ENCODE results near the gene SNIP1. TPM values are rescaled to one million over a fixed set of nuclear protein-coding genes. Genes with fewer than 3 reads are reported as not detected.

Gene SNIP1
- total and polyA plus RNA-seq, 7 experiments from 2014 or later = 5.2 to 53.6 (median 33.8) TPM

DNA sequence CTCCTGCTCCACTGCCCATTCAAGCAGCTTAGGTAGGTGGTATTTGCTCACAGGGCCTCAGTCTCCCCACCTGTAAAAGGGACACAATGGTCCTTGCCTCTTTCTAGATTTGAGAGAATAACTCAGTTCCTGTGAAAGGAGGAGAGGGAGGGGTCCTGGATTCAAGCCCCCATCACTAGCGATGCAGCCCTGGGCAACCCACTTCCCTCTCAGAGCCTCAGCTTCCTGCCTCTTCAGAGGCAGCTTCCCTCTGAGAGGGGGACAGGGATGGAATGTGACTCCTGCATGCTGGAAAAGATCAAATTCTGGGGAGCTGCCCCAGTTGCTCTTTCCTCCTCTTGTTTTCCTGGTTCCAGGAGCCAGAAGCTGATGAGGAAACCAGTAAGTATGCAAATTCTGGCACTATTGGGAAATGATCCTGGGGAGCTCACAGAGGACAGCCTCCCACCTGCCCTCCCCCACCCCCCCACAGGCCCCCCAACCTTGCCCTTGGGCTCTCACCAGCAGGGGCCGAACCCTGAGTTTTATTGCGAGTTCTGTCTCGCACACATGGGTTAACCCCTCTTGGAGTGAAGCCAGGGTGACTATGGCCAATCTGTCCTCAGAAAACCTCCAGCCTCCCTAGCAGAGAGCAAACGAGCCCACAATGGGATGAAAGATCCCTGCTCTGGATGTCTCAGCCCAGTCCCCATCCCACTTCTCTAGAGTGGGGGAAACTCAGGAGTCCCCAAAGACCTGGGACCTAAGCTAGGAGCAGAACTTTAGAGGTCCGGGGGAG, 68.0 kb downstream of the SNIP1 start:
- DNase-seq (no peak), ATAC-seq (no peak)
- ChIA-PET CTCF (interaction anchor here (0.7 to 8.3 kb wide), 7 partner anchors 11 to 111 kb away, joined by 3 to 249 read pairs (median 11); partner anchors contain the start of gene ZC3H12A), POLR2A (interaction anchor here (0.6 to 4.9 kb wide), 10 partner anchors 10 to 204 kb away, joined by 3 to 90 read pairs (median 7); partner anchors contain the start of genes MEAF6 and ZC3H12A)
- Histone ChIP-seq H3K9me3 (ENCODE audit: control insufficient read depth in 2 of 3, low read length in 3 of 3) (no peaks in the 10 kb centered on the region), H3K4me3 (ENCODE audit: low read length) (no peak overlapping the region), H3K4me1 (ENCODE audit: control insufficient read depth in 2 of 2, insufficient read depth in 2 of 2, low read length in 2 of 2) (peaks cover 9 to 11% of the 10 kb centered on the region in 2 donors), H3K27ac (ENCODE audit: low read depth, low read length) (peak overlapping the region; percentile 54), H3K36me3 (ENCODE audit: control insufficient read depth in 2 of 3, insufficient read depth in 3 of 3, low read length in 3 of 3) (peaks cover 8 to 59% (median 20%) of the 10 kb centered on the region in 3 experiments), H3K27me3 (ENCODE audit: control insufficient read depth in 2 of 2, insufficient read depth in 2 of 2, low read length in 2 of 2) (no peaks in the 10 kb centered on the region)
- Mint-ChIP-seq H3K4me1 (peaks cover 11 to 31% (median 17%) of the 10 kb centered on the region in 7 donors), H3K27me3 (no peaks in the 10 kb centered on the region), H3K4me3 (no peak overlapping the region), H3K36me3 (peaks cover 0 to 21% (median 3%) of the 10 kb centered on the region in 5 donors), H3K27ac (peak overlapping the region in 6 of 9 donors; percentile 10 to 88 (median 78)), H3K9me3 (no peaks in the 10 kb centered on the region)
- intact Hi-C loops (cut with micrococcal nuclease) = no loop called here

Small RNA genes within 50 kb of the gene (microRNA-seq; reads per million reads assigned to microRNA genes)
- not detected for gene MIR5581 (ENCODE audit: borderline microRNAs expressed)

Other genes starting within 250 kb of the SNIP1 start
- gene ZC3H12A, start 79.7 kb downstream of the SNIP1 start, total RNA-seq = 100 to 1,000 TPM in 2 of 5 experiments, 10 to 100 TPM in 3; 35.0 to 122 (median 46.7) TPM
- gene ZC3H12A, start 79.7 kb downstream of the SNIP1 start, polyA plus RNA-seq = 1 to 10 TPM; 4.4 to 4.7 TPM
- 10 to 100 TPM; 45.0 to 89.5 (median 57.7) TPM for gene MEAF6, start 39.5 kb downstream of the SNIP1 start, total RNA-seq
- gene MEAF6, start 39.5 kb downstream of the SNIP1 start, polyA plus RNA-seq = 100 to 1,000 TPM; 117 to 138 TPM
- gene DNALI1, start 2.6 kb upstream of the SNIP1 start, total RNA-seq = under 1 TPM in 3 of 5 experiments, not detected in 2; 0.11 to 0.50 (median 0.24) TPM
- gene DNALI1, start 2.6 kb upstream of the SNIP1 start, polyA plus RNA-seq = not detected
- gene GNL2, start 41.6 kb upstream of the SNIP1 start, total RNA-seq = 10 to 100 TPM; 33.3 to 60.9 (median 56.0) TPM
- 10 to 100 TPM; 41.7 to 66.7 TPM for gene GNL2, start 41.6 kb upstream of the SNIP1 start, polyA plus RNA-seq
- not detected for gene RSPO1, start 80.6 kb upstream of the SNIP1 start, total RNA-seq
- not detected for gene RSPO1, start 80.6 kb upstream of the SNIP1 start, polyA plus RNA-seq
- 10 to 100 TPM in 1 of 5 experiments, 1 to 10 TPM in 1, under 1 TPM in 3; 0.58 to 45.5 (median 0.92) TPM for gene CDCA8, start 138.2 kb upstream of the SNIP1 start, total RNA-seq
- 1 to 10 TPM; 1.0 to 1.3 TPM for gene CDCA8, start 138.2 kb upstream of the SNIP1 start, polyA plus RNA-seq
- under 1 TPM in 1 of 5 experiments, not detected in 4; 0.19 TPM for gene EPHA10, start 210.8 kb upstream of the SNIP1 start, total RNA-seq
- not detected for gene EPHA10, start 210.8 kb upstream of the SNIP1 start, polyA plus RNA-seq
- 1 to 10 TPM in 4 of 5 experiments, under 1 TPM in 1; 0.66 to 2.1 (median 1.1) TPM for gene MANEAL, start 239.6 kb upstream of the SNIP1 start, total RNA-seq
- gene MANEAL, start 239.6 kb upstream of the SNIP1 start, polyA plus RNA-seq = 1 to 10 TPM in 1 of 2 donors, under 1 TPM in 1; 0.48 to 1.6 TPM

Data from naive thymus-derived CD4-positive, alpha-beta T cell (primary cell).